Subcutaneous abdominal adipose tissue (tissue), 5 donors: ENCODE measurements around the gene PARP4.
"Not testable (repeated sequence)": the region's sequence is repeated elsewhere in the genome, so short reads cannot be mapped to it uniquely, and the experiment has no call there.

ENCODE experiments used
- H3K27ac ChIP-seq: one replicate; pipeline ENCODE4 v1.7.0; 2013; ENCODE audit warnings: low read depth, mild to moderate bottlenecking, inconsistent platforms, low read length, moderate library complexity
- H3K27me3 ChIP-seq, 5 donors: one replicate each; pipeline ENCODE4 v1.7.0; 2013; ENCODE audit warnings: low read length in 5 of 5, inconsistent platforms in 1 of 5; ENCODE audit not compliant: control insufficient read depth in 5 of 5, insufficient read depth in 4 of 5
- H3K36me3 ChIP-seq, 5 donors: one replicate each; pipeline ENCODE4 v1.7.0; 2013; ENCODE audit warnings: low read length in 5 of 5; ENCODE audit not compliant: control insufficient read depth in 5 of 5, insufficient read depth in 5 of 5
- H3K4me1 ChIP-seq, 5 donors: one replicate each; pipeline ENCODE4 v1.7.0; 2013; ENCODE audit warnings: low read length in 5 of 5, mild to moderate bottlenecking in 3 of 5, moderate library complexity in 1 of 5; ENCODE audit not compliant: control insufficient read depth in 5 of 5, insufficient read depth in 5 of 5
- H3K4me3 ChIP-seq, 5 donors: one replicate each; pipeline ENCODE4 v1.7.0; 2013; ENCODE audit warnings: low read length in 5 of 5, low read depth in 1 of 5
- H3K9ac ChIP-seq, 5 donors: one replicate each; pipeline ENCODE4 v1.7.0; 2013; ENCODE audit warnings: low read length in 5 of 5, mild to moderate bottlenecking in 4 of 5, moderate library complexity in 3 of 5
- H3K9me3 ChIP-seq, 5 donors: one replicate each; pipeline ENCODE4 v1.7.0; 2013; ENCODE audit warnings: low read length in 5 of 5; ENCODE audit not compliant: control insufficient read depth in 5 of 5
- donor health status: healthy.
- donor health status: healthy.
- donor health status: healthy.
- donor health status: healthy.
- donor health status: healthy.

PARP4 gene

DNA sequence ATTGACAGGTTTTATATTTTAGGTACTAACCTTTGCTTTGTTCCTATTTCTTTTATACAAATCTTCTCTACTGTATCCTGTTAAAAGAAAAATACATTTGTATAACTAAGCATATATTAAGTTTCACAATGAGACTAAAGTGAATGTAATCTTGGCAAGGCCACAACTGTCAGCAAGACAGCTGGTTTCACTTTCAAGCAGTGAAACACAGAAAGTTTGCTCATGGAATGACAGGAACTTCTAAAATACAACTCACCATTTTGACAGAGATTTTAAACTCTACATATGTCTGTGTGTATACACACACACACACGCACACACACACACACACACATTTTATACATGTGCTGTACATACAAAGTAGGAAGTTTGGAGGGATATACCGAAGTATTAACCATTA lies 53.3 kb downstream of the PARP4 start:
- H3K27ac ChIP-seq, result peak overlapping the region; percentile 46

DNA sequence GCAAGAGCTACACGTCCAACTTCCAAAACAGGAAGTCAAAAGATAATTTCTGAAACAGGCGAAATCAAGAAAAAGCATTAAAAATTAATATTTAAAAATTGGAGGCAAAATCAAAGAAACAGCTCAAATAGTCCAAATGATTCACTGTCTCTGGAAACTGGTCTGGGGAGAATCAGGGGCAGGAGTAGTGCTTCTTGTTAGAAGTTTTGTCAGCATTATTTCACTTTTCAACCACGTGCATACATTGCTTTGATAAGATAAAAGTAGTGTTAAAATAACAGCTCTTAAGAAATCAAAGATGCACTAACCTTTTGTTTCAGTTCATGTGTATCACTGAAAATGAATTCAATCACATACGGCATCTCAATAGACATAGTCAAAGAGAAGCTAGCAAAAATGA lies 53.8 kb downstream of the PARP4 start:
- no peak overlapping the region for H3K4me3 ChIP-seq
- no peaks in the 10 kb centered on the region for H3K27me3 ChIP-seq
- no peak overlapping the region for H3K9ac ChIP-seq
- H3K9me3 ChIP-seq, result no peaks in the 10 kb centered on the region
- H3K36me3 ChIP-seq, result peaks cover 10 to 62% (median 49%) of the 10 kb centered on the region in 5 donors
- H3K4me1 ChIP-seq, result peaks cover 0 to 17% (median 11%) of the 10 kb centered on the region in 5 donors
- no peak overlapping the region for H3K27ac ChIP-seq

More for the DNA sequence above, 53.3 kb downstream of the PARP4 start:
- no peaks in the 10 kb centered on the region for H3K27me3 ChIP-seq
- H3K4me3 ChIP-seq, result no peak overlapping the region
- H3K9ac ChIP-seq, result peak overlapping the region in 1 of 5 donors; percentile 41
- H3K9me3 ChIP-seq, result no peaks in the 10 kb centered on the region
- H3K36me3 ChIP-seq, result peaks cover 10 to 58% (median 45%) of the 10 kb centered on the region in 5 donors
- peaks cover 0 to 14% (median 11%) of the 10 kb centered on the region in 5 donors for H3K4me1 ChIP-seq

DNA sequence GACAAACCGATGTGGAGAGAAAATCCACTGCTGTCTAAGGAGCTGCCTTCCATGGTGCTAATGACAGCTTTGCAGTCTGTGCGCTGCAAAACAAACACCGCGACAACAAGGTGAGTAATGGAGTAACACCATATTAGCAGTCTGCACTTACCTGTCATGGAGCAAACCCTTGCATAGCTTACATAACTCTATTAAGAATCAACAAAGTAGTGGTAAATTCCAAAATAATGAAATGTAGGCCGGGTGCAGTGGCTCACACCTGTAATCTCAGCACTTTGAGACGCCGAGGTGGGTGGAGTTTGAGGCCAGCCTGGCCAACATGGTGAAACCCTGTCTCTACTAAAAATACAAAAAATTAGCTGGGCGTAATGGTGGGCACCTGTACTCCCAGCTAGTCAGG lies 56.2 kb downstream of the PARP4 start:
- peaks cover 18 to 76% (median 61%) of the 10 kb centered on the region in 5 donors for H3K36me3 ChIP-seq
- no peaks in the 10 kb centered on the region for H3K9me3 ChIP-seq

GRCh38 chr13:24454056-24454455 lies 58.5 kb downstream of the PARP4 start:
- Histone ChIP-seq H3K4me3 (no peak overlapping the region), H3K4me1 (peaks cover 0 to 5% (median 0%) of the 10 kb centered on the region in 5 donors), H3K9me3 (no peaks in the 10 kb centered on the region), H3K27me3 (no peaks in the 10 kb centered on the region), H3K9ac (no peak overlapping the region), H3K27ac (no peak overlapping the region), H3K36me3 (peaks cover 18 to 76% (median 66%) of the 10 kb centered on the region in 5 donors)

More for the DNA sequence above, 56.2 kb downstream of the PARP4 start:
- no peak overlapping the region for H3K9ac ChIP-seq
- no peak overlapping the region for H3K4me3 ChIP-seq
- H3K4me1 ChIP-seq, result peaks cover 0 to 17% (median 11%) of the 10 kb centered on the region in 5 donors
- H3K27me3 ChIP-seq, result no peaks in the 10 kb centered on the region
- H3K27ac ChIP-seq, result no peak overlapping the region

DNA sequence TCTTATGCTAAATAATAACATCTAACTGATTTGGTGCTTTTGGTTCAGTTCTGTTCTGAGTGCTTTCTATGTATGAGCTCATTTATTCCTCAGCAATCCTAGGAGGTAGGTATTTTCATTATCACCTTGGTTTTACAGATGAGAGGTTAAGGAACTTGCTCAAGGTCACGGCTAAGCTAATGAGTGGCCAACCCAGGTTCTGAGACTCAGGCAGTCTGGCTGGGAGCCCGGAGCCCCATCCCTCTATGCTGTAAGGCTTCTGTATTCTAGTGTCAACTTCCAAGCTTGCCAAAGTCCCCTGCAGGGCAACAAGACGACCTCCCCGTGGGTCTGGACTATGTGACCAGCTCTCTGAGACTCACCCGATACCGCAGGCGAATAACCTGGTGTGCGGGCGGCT lies 60.5 kb downstream of the PARP4 start:
- H3K4me3 ChIP-seq, result no peak overlapping the region
- H3K27ac ChIP-seq, result no peak overlapping the region
- no peaks in the 10 kb centered on the region for H3K9me3 ChIP-seq
- peaks cover 0 to 5% (median 0%) of the 10 kb centered on the region in 5 donors for H3K4me1 ChIP-seq
- H3K36me3 ChIP-seq, result peaks cover 21 to 83% (median 70%) of the 10 kb centered on the region in 5 donors
- no peak overlapping the region for H3K9ac ChIP-seq
- H3K27me3 ChIP-seq, result no peaks in the 10 kb centered on the region

DNA sequence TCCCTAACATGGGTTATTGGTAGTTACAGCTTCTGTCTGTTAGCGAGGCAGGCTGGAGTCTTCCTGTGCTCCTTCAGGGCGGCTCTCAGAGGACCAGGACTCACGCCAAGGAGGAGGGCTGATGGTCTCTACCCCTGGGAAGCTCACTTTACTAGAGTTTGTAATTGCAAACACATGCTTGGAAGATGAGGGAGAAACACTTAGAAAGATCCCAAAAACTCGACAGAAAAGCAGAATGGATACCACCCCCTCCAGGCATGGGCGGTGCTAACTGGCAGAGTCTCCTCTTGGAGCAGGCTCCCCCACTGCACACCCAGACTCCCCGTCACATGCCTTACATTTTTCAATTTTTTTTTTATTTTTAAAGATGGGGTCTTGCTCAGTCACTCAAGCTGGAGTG lies 62.0 kb downstream of the PARP4 start:
- H3K27me3 ChIP-seq, result no peaks in the 10 kb centered on the region
- no peak overlapping the region for H3K27ac ChIP-seq
- H3K36me3 ChIP-seq, result peaks cover 23 to 81% (median 67%) of the 10 kb centered on the region in 5 donors
- no peak overlapping the region for H3K9ac ChIP-seq
- H3K4me3 ChIP-seq, result no peak overlapping the region
- no peaks in the 10 kb centered on the region for H3K9me3 ChIP-seq
- peaks cover 0 to 5% (median 0%) of the 10 kb centered on the region in 5 donors for H3K4me1 ChIP-seq

DNA sequence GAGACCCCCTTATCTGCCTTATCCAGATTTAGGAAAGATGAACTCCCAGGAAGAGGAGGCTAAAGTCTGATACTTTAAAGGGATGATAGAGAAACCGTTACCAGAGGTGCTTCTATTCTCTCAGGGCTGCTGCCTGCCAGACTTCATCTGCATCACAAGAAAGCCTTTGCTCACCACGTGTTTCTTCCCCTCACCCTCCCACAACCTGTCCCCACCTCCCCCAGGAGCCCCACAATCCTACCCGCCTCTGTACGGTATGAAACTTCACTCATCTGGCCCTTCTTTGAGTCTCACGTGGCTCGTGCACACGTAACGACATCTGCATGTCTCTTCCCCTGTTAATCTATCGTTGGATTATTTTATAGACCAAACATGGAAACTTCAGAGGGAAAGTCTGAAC lies 67.7 kb downstream of the PARP4 start:
- H3K27ac ChIP-seq, H3K9me3 ChIP-seq, H3K4me3 ChIP-seq, H3K4me1 ChIP-seq, H3K9ac ChIP-seq, H3K27me3 ChIP-seq: not testable (repeated sequence)
- peaks cover 28 to 79% (median 51%) of the 10 kb centered on the region in 5 donors for H3K36me3 ChIP-seq

GRCh38 chr13:24443366-24443765 lies 69.2 kb downstream of the PARP4 start:
- H3K9ac ChIP-seq, result no peak overlapping the region
- no peak overlapping the region for H3K4me3 ChIP-seq
- peaks cover 22 to 83% (median 57%) of the 10 kb centered on the region in 5 donors for H3K36me3 ChIP-seq
- no peaks in the 10 kb centered on the region for H3K4me1 ChIP-seq
- H3K27ac ChIP-seq, result no peak overlapping the region
- H3K27me3 ChIP-seq, result no peaks in the 10 kb centered on the region
- H3K9me3 ChIP-seq, result no peaks in the 10 kb centered on the region

DNA sequence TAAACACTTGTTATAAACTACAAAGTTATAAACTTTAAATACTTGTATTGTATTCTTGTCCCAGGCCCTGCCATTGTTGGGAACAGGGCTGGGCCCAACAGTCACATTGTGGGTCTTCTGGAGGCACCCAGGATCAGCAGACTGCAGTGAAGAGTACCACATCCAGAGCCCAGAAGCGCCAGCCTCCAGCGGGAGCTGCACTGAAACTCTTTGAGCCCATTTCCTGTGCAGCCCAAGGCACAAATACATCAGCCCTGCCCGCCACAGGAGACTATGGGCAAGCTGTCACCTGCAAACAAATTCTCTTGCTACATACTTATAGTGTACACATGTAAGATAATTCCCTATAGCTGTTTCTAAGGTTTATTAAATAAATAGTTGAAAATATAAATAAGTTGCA lies 86.5 kb downstream of the PARP4 start:
- not testable (repeated sequence) for H3K4me1 ChIP-seq, H3K9me3 ChIP-seq, H3K27me3 ChIP-seq, H3K9ac ChIP-seq, H3K4me3 ChIP-seq, H3K27ac ChIP-seq
- peaks cover 20 to 63% (median 31%) of the 10 kb centered on the region in 5 donors for H3K36me3 ChIP-seq

DNA sequence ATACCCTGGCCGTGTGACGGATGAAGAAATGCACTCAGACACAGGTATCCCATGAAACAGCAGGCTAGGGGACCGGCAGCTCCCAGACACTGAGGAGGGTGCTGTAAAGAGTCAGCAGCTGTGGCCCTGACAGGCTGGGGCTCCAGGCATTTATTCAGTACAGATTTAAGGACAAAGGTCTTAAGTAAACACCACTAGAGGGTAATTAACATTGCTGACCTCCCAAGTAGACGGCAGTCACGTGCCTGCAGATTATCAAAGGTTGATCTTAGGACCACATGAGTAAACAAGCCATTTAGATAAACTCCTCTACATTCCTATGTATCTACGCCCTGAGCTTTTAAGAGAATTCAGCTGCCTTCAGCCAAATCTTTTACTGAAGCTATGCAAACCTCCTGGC lies 92.9 kb downstream of the PARP4 start:
- H3K36me3 ChIP-seq, result peaks cover 10 to 39% (median 26%) of the 10 kb centered on the region in 5 donors
- not testable (repeated sequence) for H3K4me3 ChIP-seq, H3K4me1 ChIP-seq, H3K27me3 ChIP-seq, H3K9me3 ChIP-seq, H3K9ac ChIP-seq, H3K27ac ChIP-seq

GRCh38 chr13:24407844-24408243 lies 104.7 kb downstream of the PARP4 start:
- Histone ChIP-seq H3K9me3 (no peaks in the 10 kb centered on the region), H3K27ac (no peak overlapping the region), H3K9ac (no peak overlapping the region), H3K4me3 (no peak overlapping the region), H3K36me3 (no peaks in the 10 kb centered on the region), H3K27me3 (no peaks in the 10 kb centered on the region), H3K4me1 (no peaks in the 10 kb centered on the region)
